Hematopoietic multipotent progenitor cell (in vitro differentiated cells): Measurements from ENCODE around the gene DZANK1. TPM values are rescaled to one million over a fixed set of nuclear protein-coding genes. Genes with fewer than 3 reads are reported as not detected.
"Not testable (repeated sequence)": the region's sequence is repeated elsewhere in the genome, so short reads cannot be mapped to it uniquely, and the experiment has no call there.

ENCODE experiments used
- DNase-seq, 3 donors: peaks; one replicate each; pipeline ENCODE4 v3.0.0-alpha.2; 2011 to 2015; ENCODE audit warnings: low read depth in 2 of 3, low spot score in 2 of 3
- small RNA-seq: library from RNA; depleted of rRNA; stranded (forward); fragments of <200 nt; gene quantifications from one replicate; pipeline ENCODE3, GENCODE V24; 2012
- total RNA-seq: library from RNA; depleted of rRNA; stranded (reverse); fragments of >200 nt; gene quantifications from one replicate; pipeline ENCODE4 v1.2.3, GENCODE V29; 2012

The DZANK1 gene
- total RNA-seq, 1 donor, result 1.9 TPM

GRCh38 chr20:18388860-18389259, 78.0 kb downstream of the DZANK1 start:
- DNase-seq, result no peak

- peak in 1 of 3 donors; percentile 3 for DNase-seq
Measured at GRCh38 chr20:18380908-18381529, 85.8 kb downstream of the DZANK1 start.

GRCh38 chr20:18377896-18378481, 88.8 kb downstream of the DZANK1 start:
- DNase-seq, result no peak

GRCh38 chr20:18375551-18375950, 91.3 kb downstream of the DZANK1 start:
- not testable (repeated sequence) for DNase-seq

GRCh38 chr20:18372296-18372695, 94.5 kb downstream of the DZANK1 start:
- no peak for DNase-seq

GRCh38 chr20:18364768-18365167, 102.1 kb downstream of the DZANK1 start:
- DNase-seq, result no peak

- DNase-seq, result no peak
Measured at GRCh38 chr20:18363708-18364107, 103.1 kb downstream of the DZANK1 start.

GRCh38 chr20:18362916-18363315, 103.9 kb downstream of the DZANK1 start:
- no peak for DNase-seq

GRCh38 chr20:18361678-18362077, 105.2 kb downstream of the DZANK1 start:
- no peak for DNase-seq

GRCh38 chr20:18360635-18361034, 106.2 kb downstream of the DZANK1 start:
- no peak for DNase-seq

GRCh38 chr20:18359854-18360253, 107.0 kb downstream of the DZANK1 start:
- DNase-seq, result no peak

- DNase-seq, result not testable (repeated sequence)
Measured at GRCh38 chr20:18349749-18350148, 117.1 kb downstream of the DZANK1 start.

Small RNAs within 50 kb of the gene (small RNA-seq; reads per million reads assigned to genes)
- gene MIR3192 (not detected), gene RNA5SP476 (not detected)

Other genes with a start within 250 kb of the DZANK1 start
- gene ZNF133, start 178.5 kb downstream of the DZANK1 start, total RNA-seq, result 12.7 TPM
- gene POLR3F, start 360 bp upstream of the DZANK1 start, total RNA-seq, result 4.0 TPM
- gene RBBP9, start 30.2 kb upstream of the DZANK1 start, total RNA-seq, result 10.0 TPM
- gene SEC23B, start 40.9 kb upstream of the DZANK1 start, total RNA-seq, result 53.1 TPM
- 92.6 TPM for gene SMIM26, start 100.4 kb upstream of the DZANK1 start, total RNA-seq
- 39.6 TPM for gene DTD1, start 121.0 kb upstream of the DZANK1 start, total RNA-seq